Measurements from ENCODE around the gene OR8B8. TPM values are rescaled to one million over a fixed set of nuclear protein-coding genes. Genes with fewer than 3 reads are reported as not detected.

OR8B8 gene, protein sequence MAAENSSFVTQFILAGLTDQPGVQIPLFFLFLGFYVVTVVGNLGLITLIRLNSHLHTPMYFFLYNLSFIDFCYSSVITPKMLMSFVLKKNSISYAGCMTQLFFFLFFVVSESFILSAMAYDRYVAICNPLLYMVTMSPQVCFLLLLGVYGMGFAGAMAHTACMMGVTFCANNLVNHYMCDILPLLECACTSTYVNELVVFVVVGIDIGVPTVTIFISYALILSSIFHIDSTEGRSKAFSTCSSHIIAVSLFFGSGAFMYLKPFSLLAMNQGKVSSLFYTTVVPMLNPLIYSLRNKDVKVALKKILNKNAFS
- total RNA-seq: not detected
- not detected for polyA plus RNA-seq
- long read RNA-seq, donor 1: 0 reads
- long read RNA-seq, donor 2: 0 reads

- DNase-seq (no peak), ATAC-seq (no peak)
- no peak for TF ChIP-seq CTCF (IDR thresholded peaks at IDR 0.05)
- WGBS, 3 donors: 88 to 94% (median 92%) methylated on average over 1 of the region's 1 CpG
- Histone ChIP-seq H3K36me3 (ENCODE audit: insufficient read depth in 1 of 2, low read depth in 1 of 2) (no peaks in the 10 kb centered on the region), H3K9me3 (peaks cover under 1% of the 10 kb centered on the region), H3K4me3 (no peak within 1 kb of the TSS), H3K27me3 (ENCODE audit: insufficient read depth in 3 of 3, low read length in 2 of 3) (no peaks in the 10 kb centered on the region), H3K27ac (no peak within 1 kb of the TSS), H3K4me1 (no peaks in the 10 kb centered on the region)
- intact Hi-C loops (cut with DNase I): no loop called here
Measured at GRCh38 chr11:124445646-124446150, at the start of gene OR8B8. TSS of gene OR8B8 (minus strand) at chr11:124445696. CDS start at chr11:124441085, 4,611 bp downstream.

GRCh38 chr11:124493016-124493655 lies 47.6 kb upstream of the OR8B8 start:
- TF ChIP-seq CTCF (IDR thresholded peaks at IDR 0.05): no peak
- H3K27me3 ChIP-seq (ENCODE audit: insufficient read depth in 3 of 3, low read length in 2 of 3): no peaks in the 10 kb centered on the region
- no peak overlapping the region for H3K27ac ChIP-seq
- H3K4me3 ChIP-seq: no peak overlapping the region
- intact Hi-C loops (cut with DNase I): no loop called here
- no peaks in the 10 kb centered on the region for H3K36me3 ChIP-seq (ENCODE audit: insufficient read depth in 1 of 2, low read depth in 1 of 2)
- WGBS, 3 donors: 77 to 79% (median 78%) methylated on average over 4 of the region's 4 CpGs
- no peaks in the 10 kb centered on the region for H3K4me1 ChIP-seq
- H3K9me3 ChIP-seq: peaks cover 4% of the 10 kb centered on the region
- ATAC-seq: no peak
- DNase-seq: no peak

DNA sequence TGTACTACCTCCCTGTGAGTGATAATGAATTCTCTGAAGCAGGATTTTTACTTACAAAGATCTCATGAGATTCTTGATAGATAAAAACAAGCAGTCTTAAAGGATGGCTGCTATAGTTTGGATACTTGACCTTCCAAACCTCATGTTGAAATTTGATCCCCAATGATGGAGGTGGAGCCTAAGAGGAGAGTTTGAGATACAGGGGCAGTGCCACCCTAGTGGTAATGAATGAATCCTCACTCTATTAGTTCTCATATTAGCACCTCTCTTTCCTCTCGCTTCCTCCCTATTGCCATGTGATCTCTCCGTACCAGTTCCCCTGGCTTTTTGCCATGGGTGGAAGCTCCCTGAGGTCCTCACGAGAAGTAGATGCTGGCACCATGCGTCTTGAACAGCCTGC lies 37.9 kb upstream of the OR8B8 start:
- intact Hi-C loops (cut with DNase I): no loop called here
- Histone ChIP-seq H3K4me1 (no peaks in the 10 kb centered on the region), H3K4me3 (no peak overlapping the region), H3K27ac (no peak overlapping the region), H3K27me3 (ENCODE audit: insufficient read depth in 3 of 3, low read length in 2 of 3) (no peaks in the 10 kb centered on the region), H3K36me3 (ENCODE audit: insufficient read depth in 1 of 2, low read depth in 1 of 2) (no peaks in the 10 kb centered on the region), H3K9me3 (no peaks in the 10 kb centered on the region)
- no peak for DNase-seq
- WGBS, 3 donors: 40 to 62% (median 56%) methylated on average over 4 of the region's 4 CpGs
- no peak for ATAC-seq
- TF ChIP-seq CTCF (IDR thresholded peaks at IDR 0.05): no peak

DNA sequence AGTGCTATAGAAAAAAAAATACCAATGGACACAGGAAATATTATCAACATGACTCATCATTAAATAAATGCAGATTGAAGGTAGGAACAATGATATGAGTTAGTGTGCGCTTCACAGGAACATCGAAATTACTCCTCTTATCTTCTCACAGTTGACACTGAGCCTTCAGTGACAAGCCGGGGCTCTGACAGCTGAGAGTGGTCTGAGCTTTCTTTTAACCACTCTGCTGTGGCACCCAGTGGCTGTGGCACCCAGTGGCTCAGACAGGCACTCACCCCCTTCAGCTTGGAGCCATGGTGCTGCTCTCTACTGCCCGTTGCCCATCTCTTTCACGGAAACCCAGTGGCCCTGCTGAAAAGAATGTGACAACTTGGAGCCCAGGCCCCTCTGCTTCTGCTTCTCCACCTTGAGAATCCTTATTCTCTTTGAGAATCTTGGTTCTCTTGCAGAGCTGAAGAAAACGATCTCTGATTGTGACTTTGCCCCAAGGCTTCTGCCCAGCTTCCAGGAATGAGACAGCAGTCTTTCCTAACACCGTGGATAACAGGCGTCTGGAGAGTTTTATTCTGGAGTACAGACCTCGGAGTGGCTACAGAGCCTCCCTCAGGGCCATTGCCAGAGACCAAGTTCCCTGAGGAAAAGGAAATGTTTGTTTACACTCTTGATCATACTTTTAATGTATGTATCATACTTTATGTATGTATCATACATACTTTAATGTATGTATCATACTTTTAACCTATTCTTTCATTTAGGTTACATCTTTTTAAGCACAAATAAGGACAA lies 37.1 kb upstream of the OR8B8 start:
- no peak for TF ChIP-seq CTCF (IDR thresholded peaks at IDR 0.05)
- no peak for DNase-seq
- Histone ChIP-seq H3K4me3 (no peak overlapping the region), H3K27me3 (ENCODE audit: insufficient read depth in 3 of 3, low read length in 2 of 3) (no peaks in the 10 kb centered on the region), H3K4me1 (no peaks in the 10 kb centered on the region), H3K36me3 (ENCODE audit: insufficient read depth in 1 of 2, low read depth in 1 of 2) (no peaks in the 10 kb centered on the region), H3K9me3 (no peaks in the 10 kb centered on the region), H3K27ac (no peak overlapping the region)
- ATAC-seq: no peak
- WGBS, 3 donors: 53 to 64% (median 54%) methylated on average over 9 of the region's 9 CpGs
- intact Hi-C loops (cut with DNase I): no loop called here

All from psoas muscle (tissue), 8 donors.